H1 (cell line): Measurements from ENCODE around the gene MPST. TPM values are rescaled to one million over a fixed set of nuclear protein-coding genes. Genes with fewer than 3 reads are reported as not detected.

ENCODE experiments used
- CTCF ChIA-PET: fragments of 300-600 bp; sonication (Branson Sonifier 250); formaldehyde crosslinking; loops from one replicate; lab custom pipeline; 2021; ENCODE audit not compliant: partially characterized antibody; lab: Charles Lee
- POLR2A ChIA-PET: fragments of 300-600 bp; sonication (Branson Sonifier 250); formaldehyde crosslinking; loops from one replicate; lab custom pipeline; 2021; ENCODE audit warnings: inconsistent platforms; ENCODE audit not compliant: partially characterized antibody; lab: Charles Lee
- DNase-seq, 2 experiments: peaks; one replicate each; pipeline versions ENCODE4 v3.0.0 to v3.0.0-alpha.2; 2010 to 2022; ENCODE audit warnings: low spot score in 2 of 2, low read depth in 1 of 2, mixed read lengths in 1 of 2
- FAIRE-seq: peaks from 2 replicates; lab custom pipeline; 2011; peaks lifted over from hg19 to GRCh38; lab: Jason Lieb, UNC
- H2AFZ ChIP-seq: 2 replicates; pipeline ENCODE4 v1.8.1; 2012; ENCODE audit warnings: low read length, inconsistent platforms
- H2AK5ac ChIP-seq: 2 replicates; pipeline ENCODE4 v1.6.1; 2013; ENCODE audit warnings: low read depth, low read length
- H2BK120ac ChIP-seq: replicated peaks from 2 replicates; pipeline ENCODE3; 2013; ENCODE audit warnings: low read depth, low read length, inconsistent platforms
- H2BK12ac ChIP-seq: 2 replicates; pipeline ENCODE4 v1.6.1; 2013; ENCODE audit warnings: low read depth, low read length
- H2BK15ac ChIP-seq: 2 replicates; pipeline ENCODE4 v1.6.1; 2013; ENCODE audit warnings: low read length
- H2BK20ac ChIP-seq: 2 replicates; pipeline ENCODE4 v1.6.1; 2013; ENCODE audit warnings: low read length
- H2BK5ac ChIP-seq: 2 replicates; pipeline ENCODE4 v1.6.1; 2013; ENCODE audit warnings: low read depth, low read length
- H3K14ac ChIP-seq: 2 replicates; pipeline ENCODE4 v1.6.1; 2013; ENCODE audit warnings: inconsistent platforms; ENCODE audit not compliant: insufficient read length
- H3K18ac ChIP-seq: 2 replicates; pipeline ENCODE4 v1.6.1; 2013; ENCODE audit warnings: low read length; ENCODE audit errors: extremely low read depth
- H3K23ac ChIP-seq: 2 replicates; pipeline ENCODE4 v1.6.1; 2013; ENCODE audit warnings: inconsistent platforms; ENCODE audit not compliant: insufficient read length
- H3K23me2 ChIP-seq: 2 replicates; pipeline ENCODE4 v1.6.1; 2013; ENCODE audit warnings: low read depth, low read length
- H3K27ac ChIP-seq: 2 replicates; pipeline ENCODE4 v1.6.1; 2011; ENCODE audit warnings: low read depth, low read length, inconsistent platforms
- H3K27me3 ChIP-seq, 4 experiments: replicated peaks in 1 of 4; 1 replicate in 1 of 4; 2 replicates in 3 of 4; pipeline versions ENCODE4 v1.6.1 to v1.8.1; 2011 to 2013; ENCODE audit warnings: low read length in 3 of 4, mild to moderate bottlenecking in 3 of 4, inconsistent platforms in 2 of 4, mixed read lengths in 2 of 4, moderate library complexity in 1 of 4; ENCODE audit not compliant: control insufficient read depth in 3 of 4, insufficient read depth in 3 of 4; ENCODE audit errors: extremely low read depth in 1 of 4
- H3K36me3 ChIP-seq, 4 experiments: 2 replicates each; pipeline versions ENCODE4 v1.6.1 to v1.8.1; 2011 to 2013; ENCODE audit warnings: mild to moderate bottlenecking in 4 of 4, low read length in 3 of 4, moderate library complexity in 2 of 4, control low read depth in 1 of 4, inconsistent platforms in 1 of 4; ENCODE audit not compliant: insufficient read depth in 4 of 4, control insufficient read depth in 2 of 4
- H3K4ac ChIP-seq: replicated peaks from 2 replicates; pipeline ENCODE3; 2013; ENCODE audit warnings: low read length, low read depth, mixed read lengths, inconsistent platforms; ENCODE audit not compliant: insufficient read length
- H3K4me1 ChIP-seq, 4 experiments: replicated peaks in 1 of 4; 1 replicate in 1 of 4; 2 replicates in 3 of 4; pipeline versions ENCODE4 v1.6.1 to v1.8.1; 2011 to 2013; ENCODE audit warnings: low read length in 3 of 4, inconsistent platforms in 2 of 4, mixed read lengths in 1 of 4; ENCODE audit not compliant: insufficient read depth in 4 of 4, control insufficient read depth in 3 of 4
- H3K4me2 ChIP-seq, 2 experiments: 2 replicates each; pipeline versions ENCODE4 v1.6.1 to v1.8.1; 2011 to 2013; ENCODE audit warnings: low read depth in 2 of 2, low read length in 2 of 2, control low read depth in 1 of 2, inconsistent platforms in 1 of 2, mild to moderate bottlenecking in 1 of 2; ENCODE audit not compliant: insufficient read depth in 1 of 2
- H3K4me3 ChIP-seq, 4 experiments: fragments of 200-600, 300-600 bp in 1 of 4; sonication (generic), shearing (Covaris generic), sonication (Bioruptor Twin) in 1 of 4; 2 replicates each; pipeline versions ENCODE4 v1.5.1 to v1.8.1; 2011 to 2016; ENCODE audit warnings: low read length in 4 of 4, low read depth in 3 of 4, control low read depth in 2 of 4, inconsistent platforms in 2 of 4, mild to moderate bottlenecking in 2 of 4, mixed read lengths in 1 of 4, moderate library complexity in 1 of 4; ENCODE audit not compliant: insufficient read depth in 2 of 4; ENCODE audit errors: extremely low read depth in 1 of 4
- H3K56ac ChIP-seq: replicated peaks from 2 replicates; pipeline ENCODE3; 2013; ENCODE audit warnings: low read depth, mild to moderate bottlenecking, mixed read lengths, low read length, inconsistent platforms; ENCODE audit not compliant: insufficient read length
- H3K79me1 ChIP-seq: 2 replicates; pipeline ENCODE4 v1.6.1; 2013; ENCODE audit warnings: low read depth, low read length, control low read depth
- H3K79me2 ChIP-seq, 2 experiments: 2 replicates each; pipeline versions ENCODE4 v1.6.1 to v1.8.1; 2012 to 2013; ENCODE audit warnings: low read length in 2 of 2, mild to moderate bottlenecking in 2 of 2, inconsistent platforms in 1 of 2; ENCODE audit not compliant: insufficient read depth in 2 of 2, control insufficient read depth in 1 of 2
- H3K9ac ChIP-seq, 4 experiments: replicated peaks in 1 of 4; 1 replicate in 1 of 4; 2 replicates in 3 of 4; pipeline versions ENCODE4 v1.6.1 to v1.8.1; 2011 to 2013; ENCODE audit warnings: low read depth in 3 of 4, low read length in 3 of 4, control low read depth in 2 of 4, mild to moderate bottlenecking in 2 of 4, moderate library complexity in 2 of 4, inconsistent platforms in 1 of 4; ENCODE audit errors: extremely low read depth in 1 of 4
- H3K9me3 ChIP-seq, 2 experiments: 2 replicates each; pipeline versions ENCODE4 v1.6.1 to v1.8.1; 2012 to 2013; ENCODE audit warnings: mild to moderate bottlenecking in 2 of 2, moderate library complexity in 2 of 2, control low read depth in 1 of 2, inconsistent platforms in 1 of 2, low read depth in 1 of 2, low read length in 1 of 2, mixed read lengths in 1 of 2; ENCODE audit not compliant: insufficient read depth in 2 of 2
- H4K20me1 ChIP-seq, 2 experiments: replicated peaks in 1 of 2; 2 replicates each; pipeline versions ENCODE3 to v1.8.1; 2011 to 2013; ENCODE audit warnings: inconsistent platforms in 2 of 2, low read length in 2 of 2, mild to moderate bottlenecking in 1 of 2; ENCODE audit not compliant: insufficient read depth in 2 of 2, control insufficient read depth in 1 of 2
- H4K5ac ChIP-seq: 2 replicates; pipeline ENCODE4 v1.6.1; 2013; ENCODE audit warnings: low read length, low read depth, mixed read lengths, inconsistent platforms; ENCODE audit not compliant: insufficient read length
- H4K8ac ChIP-seq: 2 replicates; pipeline ENCODE4 v1.8.0; 2013; ENCODE audit warnings: mild to moderate bottlenecking, moderate library complexity, low read length, inconsistent platforms; ENCODE audit not compliant: insufficient read depth; ENCODE audit errors: extremely low read depth
- H4K91ac ChIP-seq: replicated peaks from 2 replicates; pipeline ENCODE3; 2013; ENCODE audit warnings: low read length, mixed read lengths, inconsistent platforms; ENCODE audit not compliant: insufficient read length
- GTF2F1 ChIP-seq: IDR thresholded peaks from 2 replicates; pipeline ENCODE4 v1.6.1; 2012; ENCODE audit warnings: low read depth, low read length, improper control_type of control experiment, borderline replicate concordance
- WGBS, 2 experiments: shearing (Covaris generic) in 1 of 2; methylation state at CpG; one replicate each; pipeline versions ENCODE4 v1.1.6 to v1.1.7; 2013 to 2015; ENCODE audit warnings: low lambda C conversion rate in 2 of 2, mixed read lengths in 2 of 2, inconsistent platforms in 1 of 2, low coverage in 1 of 2, missing lambda C conversion rate in 1 of 2; ENCODE audit not compliant: insufficient replicate concordance in 2 of 2, insufficient coverage in 1 of 2, insufficient read length in 1 of 2; ENCODE audit errors: extremely low coverage in 1 of 2, missing lambda C conversion rate in 1 of 2; 5-methylcytosine and 5-hydroxymethylcytosine counted together
- polyA plus RNA-seq, 7 experiments: library from polyadenylated mRNA; depleted of rRNA in 3 of 7; stranded (reverse) in 5 of 7; unstranded in 2 of 7; fragments of >200 nt in 5 of 7; fragments of 200-250 nt in 2 of 7; gene quantifications; 1 replicate in 5 of 7; 2 replicates in 1 of 7; 4 replicates in 1 of 7; pipeline versions ENCODE4 v1.2.1 to v1.2.3, GENCODE V29; 2011 to 2013; ENCODE audit warnings: missing spikeins in 2 of 7, mixed read lengths in 2 of 7
- total RNA-seq: library from RNA; stranded (reverse); fragmentation: NEBNext Ultra II Directional; extraction: Animal tissue kit (Norgen Biotek cat#: 25700); gene quantifications from 2 replicates; pipeline ENCODE4 v1.2.1, GENCODE V29; 2021

Gene MPST
- total and polyA plus RNA-seq, 2 of the 8 experiments (the other 6 are each of a cell fraction or from before 2014, with no cell fraction given) = 86.0 to 124 TPM

DNA sequence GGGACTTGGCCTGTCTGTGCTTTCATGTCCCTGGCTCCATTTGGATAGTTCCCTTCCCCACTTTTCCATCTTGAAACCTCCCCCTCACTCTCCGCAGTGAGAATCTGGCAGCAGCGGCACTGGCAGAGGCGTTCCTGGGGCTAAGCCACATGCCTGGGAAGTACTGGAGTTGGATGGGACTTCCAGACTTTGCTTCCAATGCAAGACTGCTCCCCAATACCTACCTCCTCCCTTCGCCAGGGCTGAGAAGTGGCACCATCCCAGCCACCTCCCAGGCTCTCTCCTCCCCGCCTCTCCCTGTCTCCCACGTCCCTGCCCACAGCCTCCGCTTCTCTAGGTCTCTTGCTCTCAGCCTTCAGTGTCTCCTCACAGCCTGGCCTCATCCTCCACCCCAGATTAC is 16.9 kb upstream of the MPST start:
- Histone ChIP-seq H3K27ac (no peak overlapping the region), H3K23ac (no peak overlapping the region), H3K18ac (no peak overlapping the region), H3K4me3 (no peak overlapping the region), H4K91ac (no peak overlapping the region), H2AK5ac (no peak overlapping the region), H2BK5ac (no peak overlapping the region), H3K23me2 (no peaks in the 10 kb centered on the region), H3K14ac (no peak overlapping the region), H3K9me3 (no peaks in the 10 kb centered on the region), H3K56ac (no peak overlapping the region), H2BK12ac (0 out of 2 replicates have a peak overlapping the region, but pooled peaks have one; percentile 85), H2BK120ac (no peak overlapping the region), H2BK15ac (no peak overlapping the region), H2BK20ac (no peak overlapping the region), H3K4ac (no peak overlapping the region), H3K79me2 (no peaks in the 10 kb centered on the region), H2AFZ (peak overlapping the region; percentile 56; the same call in 1 of the 2 replicates), H4K20me1 (no peaks in the 10 kb centered on the region), H3K27me3 (peaks cover 0 to 3% (median 1%) of the 10 kb centered on the region in 4 experiments; a peak in 1 of 7 replicates), H3K4me1 (peaks cover 0 to 7% (median 2%) of the 10 kb centered on the region in 4 experiments; a peak in 6 of 7 replicates), H3K36me3 (no peaks in the 10 kb centered on the region), H3K4me2 (no peak overlapping the region), H3K9ac (no peak overlapping the region), H4K5ac (no peak overlapping the region), H4K8ac (no peak overlapping the region), H3K79me1 (no peaks in the 10 kb centered on the region)
- CTCF ChIA-PET = interaction anchor here (0.5 to 5.4 kb wide), 3 partner anchors 19 to 25 kb away, joined by 3 to 25 read pairs (median 3); no protein-coding TSS in a partner anchor
- FAIRE-seq (no peak), DNase-seq (no peak)
- POLR2A ChIA-PET = no interaction called here
- 88% methylated on average over 7 of the region's 7 CpGs; no CpG with 5 or more reads in 1 of the 2 experiments for WGBS, 2 experiments
- no peak for TF ChIP-seq GTF2F1
